PFSK-1 (cell line): ENCODE data around the gene GASK1A.

ENCODE experiments used
- POLR2AphosphoS5 ChIP-seq: IDR thresholded peaks from 2 replicates; pipeline ENCODE4 v1.6.1; 2012; ENCODE audit warnings: low read depth, mild to moderate bottlenecking, control low read depth, low read length, moderate library complexity
- SIN3A ChIP-seq: IDR thresholded peaks from 2 replicates; pipeline ENCODE4 v1.6.1; 2012; ENCODE audit warnings: mild to moderate bottlenecking, low read length, moderate library complexity, borderline replicate concordance; ENCODE audit not compliant: insufficient read depth
- TAF1 ChIP-seq: IDR thresholded peaks from 2 replicates; pipeline ENCODE4 v1.6.1; 2012; ENCODE audit warnings: low read length, control low read depth, borderline replicate concordance; ENCODE audit not compliant: insufficient read depth

DNA sequence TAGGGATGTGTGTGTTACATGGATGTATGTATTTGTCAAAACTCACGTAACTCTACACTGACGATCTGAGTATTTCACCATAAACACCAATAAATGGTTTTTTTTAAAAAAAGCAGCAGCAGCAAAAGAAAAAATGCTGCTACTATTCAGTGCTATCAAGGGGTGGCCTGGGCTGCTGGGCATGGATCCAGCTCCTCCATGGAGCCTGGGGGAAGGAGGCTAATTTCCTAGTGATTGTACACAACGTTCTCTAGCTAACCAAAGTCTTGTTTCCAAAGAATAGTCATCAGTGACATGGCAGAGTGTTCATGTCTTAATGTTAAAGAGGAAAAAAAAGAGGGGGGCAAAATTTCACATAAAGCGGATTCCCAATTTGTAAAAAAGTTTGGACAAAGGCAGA lies 97.7 kb downstream of the GASK1A start:
- TF ChIP-seq POLR2AphosphoS5 (no peak), SIN3A (no peak), TAF1 (no peak)
